Uterus (tissue), 4 donors: ENCODE results near the gene CDK15. TPM values are rescaled to one million over a fixed set of nuclear protein-coding genes. Genes with fewer than 3 reads are reported as not detected.

Source experiments
- DNase-seq, 2 donors: peaks; one replicate each; pipeline ENCODE4 v3.0.0-alpha.2; 2019 to 2020
- H3K27ac ChIP-seq, 2 donors: fragments of 200-600 bp; sonication (generic); 1 replicate in 1 of 2; 2 replicates in 1 of 2; pipeline ENCODE4 v1.5.1; 2016 to 2018
- H3K27me3 ChIP-seq, 2 donors: fragments of 200-600 bp; sonication (generic); one replicate each; pipeline ENCODE4 v1.5.1; 2018 to 2019; ENCODE audit warnings: control low read depth in 1 of 2
- H3K36me3 ChIP-seq, 2 donors: fragments of 200-600 bp; sonication (generic); one replicate each; pipeline ENCODE4 v1.5.1; 2019; ENCODE audit warnings: control low read depth in 1 of 2
- H3K4me1 ChIP-seq, 2 donors: fragments of 200-600 bp; sonication (generic); one replicate each; pipeline ENCODE4 v1.5.1; 2018 to 2019; ENCODE audit warnings: control low read depth in 1 of 2
- H3K4me3 ChIP-seq, 2 donors: fragments of 200-600 bp; sonication (generic); 1 replicate in 1 of 2; 2 replicates in 1 of 2; pipeline ENCODE4 v1.5.1; 2018 to 2019; ENCODE audit warnings: mild to moderate bottlenecking in 1 of 2
- H3K9me3 ChIP-seq, 2 donors: fragments of 200-600 bp; sonication (generic); one replicate each; pipeline ENCODE4 v1.5.1; 2019; ENCODE audit warnings: control low read depth in 1 of 2
- CTCF ChIP-seq, 4 experiments: fragments of 200-600 bp in 2 of 4; fragments of 450-650 bp in 2 of 4; sonication (generic) in 2 of 4; IDR thresholded peaks; one replicate each; pipeline ENCODE4 v1.5.1; 2016 to 2019; ENCODE audit warnings: antibody characterized with exemption in 4 of 4, mild to moderate bottlenecking in 2 of 4, moderate library complexity in 1 of 4
- POLR2A ChIP-seq, 2 donors: fragments of 450-650 bp; IDR thresholded peaks; one replicate each; pipeline ENCODE4 v1.6.1; 2016; ENCODE audit warnings: antibody characterized with exemption in 2 of 2, mild to moderate bottlenecking in 1 of 2, moderate library complexity in 1 of 2
- intact Hi-C: fragments of 100-400 bp; cut with DNase I; formaldehyde crosslinking; loops from one replicate; pipeline ENCODE4 v1.15.1; 2023; ENCODE audit warnings: low total_unique reads
- total RNA-seq, 4 donors: library from RNA; depleted of rRNA in 3 of 4; stranded (reverse); fragments of >200 nt in 3 of 4; gene quantifications; one replicate each; pipeline versions ENCODE4 v1.1.0 to v1.2.4, GENCODE V29; 2014 to 2023
- donor health status: DM: yes; HTN: yes; CAD: no.

Gene CDK15
- total RNA-seq, 4 donors from 2014 or later, result 0.55 to 6.9 (median 0.88) TPM; not detected in 1

GRCh38 chr2:201789395-201789794, 16.9 kb upstream of the CDK15 start:
- Histone ChIP-seq H3K4me1 (no peaks in the 10 kb centered on the region), H3K4me3 (no peak overlapping the region), H3K9me3 (no peaks in the 10 kb centered on the region), H3K27me3 (no peaks in the 10 kb centered on the region), H3K36me3 (no peaks in the 10 kb centered on the region), H3K27ac (no peak overlapping the region)
- TF ChIP-seq POLR2A (IDR thresholded peaks at IDR 0.05) (no peak), CTCF (IDR thresholded peaks at IDR 0.05) (no peak)
- no peak for DNase-seq
- intact Hi-C loops, result no loop called here

- no peaks in the 10 kb centered on the region for H3K27me3 ChIP-seq
- no peak for DNase-seq
- no peak overlapping the region for H3K4me3 ChIP-seq
- no peaks in the 10 kb centered on the region for H3K36me3 ChIP-seq
- H3K27ac ChIP-seq, result no peak overlapping the region
- no peaks in the 10 kb centered on the region for H3K4me1 ChIP-seq
- intact Hi-C loops, result loop anchor here (10.0 kb wide), 1 partner anchor 385 kb away; no protein-coding TSS in a partner anchor
- H3K9me3 ChIP-seq, result no peaks in the 10 kb centered on the region
- TF ChIP-seq POLR2A (IDR thresholded peaks at IDR 0.05) (no peak), CTCF (IDR thresholded peaks at IDR 0.05) (no peak)
Observed at GRCh38 chr2:201790291-201790690, 16.0 kb upstream of the CDK15 start.

- no peaks in the 10 kb centered on the region for H3K4me1 ChIP-seq
- no peak overlapping the region for H3K4me3 ChIP-seq
- no peak for TF ChIP-seq POLR2A (IDR thresholded peaks at IDR 0.05)
- H3K27ac ChIP-seq, result no peak overlapping the region
- H3K36me3 ChIP-seq, result no peaks in the 10 kb centered on the region
- no peak for DNase-seq
- no peaks in the 10 kb centered on the region for H3K9me3 ChIP-seq
- intact Hi-C loops, result loop anchor here (10.0 kb wide), 1 partner anchor 384 kb away; no protein-coding TSS in a partner anchor
- no peaks in the 10 kb centered on the region for H3K27me3 ChIP-seq
Observed at GRCh38 chr2:201790989-201791388, 15.3 kb upstream of the CDK15 start.

GRCh38 chr2:201793631-201794030, 12.7 kb upstream of the CDK15 start:
- no peaks in the 10 kb centered on the region for H3K4me1 ChIP-seq
- TF ChIP-seq POLR2A (IDR thresholded peaks at IDR 0.05) (no peak), CTCF (IDR thresholded peaks at IDR 0.05) (no peak)
- H3K36me3 ChIP-seq, result no peaks in the 10 kb centered on the region
- H3K27ac ChIP-seq, result no peak overlapping the region
- no peak overlapping the region for H3K4me3 ChIP-seq
- intact Hi-C loops, result loop anchor here (10.0 kb wide), 1 partner anchor 381 kb away; no protein-coding TSS in a partner anchor
- no peaks in the 10 kb centered on the region for H3K9me3 ChIP-seq
- no peaks in the 10 kb centered on the region for H3K27me3 ChIP-seq
- no peak for DNase-seq

- H3K9me3 ChIP-seq, result no peaks in the 10 kb centered on the region
- intact Hi-C loops, result loop anchor here (10.0 kb wide), 1 partner anchor 381 kb away; no protein-coding TSS in a partner anchor
- no peaks in the 10 kb centered on the region for H3K4me1 ChIP-seq
- no peak overlapping the region for H3K27ac ChIP-seq
- no peak for TF ChIP-seq CTCF (IDR thresholded peaks at IDR 0.05)
- no peak for TF ChIP-seq POLR2A (IDR thresholded peaks at IDR 0.05)
- H3K27me3 ChIP-seq, result no peaks in the 10 kb centered on the region
- no peak for DNase-seq
- H3K36me3 ChIP-seq, result no peaks in the 10 kb centered on the region
- no peak overlapping the region for H3K4me3 ChIP-seq
Observed at GRCh38 chr2:201794294-201794693, 12.0 kb upstream of the CDK15 start.
